ENCODE results near the gene MAPK4. TPM values are rescaled to one million over a fixed set of nuclear protein-coding genes. Genes with fewer than 3 reads are reported as not detected.
"Not testable (repeated sequence)": the region's sequence is repeated elsewhere in the genome, so short reads cannot be mapped to it uniquely, and the experiment has no call there.

Gene MAPK4
- polyA plus RNA-seq, 1 donor, result 9.7 TPM

GRCh38 chr18:50754297-50754696 is 194.4 kb downstream of the MAPK4 start:
- DNase-seq, result no peak

GRCh38 chr18:50757358-50757757 is 197.5 kb downstream of the MAPK4 start:
- no peak for DNase-seq

- DNase-seq, result no peak
Measured at GRCh38 chr18:50769463-50769862, 209.6 kb downstream of the MAPK4 start.

DNA sequence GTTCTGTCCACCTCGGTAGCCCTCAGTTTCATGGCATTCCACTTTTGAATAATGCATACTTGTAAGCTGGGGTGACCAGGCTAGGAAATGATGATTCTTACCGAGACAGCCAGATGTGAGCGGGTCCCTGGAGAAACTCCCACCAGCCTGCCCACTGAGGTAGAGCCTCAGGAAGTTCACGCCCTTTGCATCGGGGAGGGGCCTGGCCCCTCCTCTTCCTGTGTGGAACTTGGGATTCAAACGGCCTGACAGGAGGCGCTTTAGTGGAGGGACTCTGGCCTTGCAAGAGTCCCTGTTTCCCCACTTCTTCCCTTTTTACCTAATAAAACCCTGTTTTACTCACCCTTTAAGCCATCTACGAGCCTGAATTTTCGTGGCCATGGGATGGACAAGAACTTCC is 215.3 kb downstream of the MAPK4 start:
- no peak for DNase-seq

DNA sequence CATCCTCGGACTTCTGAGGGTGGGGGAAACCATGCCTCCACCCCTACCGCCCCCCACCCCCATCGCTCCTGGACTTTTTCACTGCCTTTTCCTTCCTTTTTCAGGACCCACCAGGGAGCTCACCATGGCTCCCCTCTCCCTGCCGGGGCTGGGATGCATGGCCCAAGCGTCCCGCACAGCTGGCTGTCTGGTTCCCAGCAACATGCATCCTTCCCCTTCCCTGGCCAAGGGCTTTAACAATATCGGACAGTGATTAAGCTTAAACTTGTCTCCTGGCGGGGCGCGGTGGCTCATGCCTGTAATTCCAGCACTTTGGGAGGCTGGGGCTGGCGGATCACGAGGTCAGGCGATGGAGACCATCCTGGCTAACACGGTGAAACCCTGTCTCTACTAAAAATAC is 215.8 kb downstream of the MAPK4 start:
- DNase-seq, result no peak

- DNase-seq, result no peak
Measured at GRCh38 chr18:50776383-50776782, 216.5 kb downstream of the MAPK4 start.

GRCh38 chr18:50779021-50779420 is 219.1 kb downstream of the MAPK4 start:
- DNase-seq, result not testable (repeated sequence)

Other genes with a start within 250 kb of the MAPK4 start
- 2.7 TPM for gene SKA1, start 185.0 kb upstream of the MAPK4 start, polyA plus RNA-seq (ENCODE audit: insufficient read length)